Measurements from ENCODE around the gene R3HDM1. TPM values are rescaled to one million over a fixed set of nuclear protein-coding genes. Genes with fewer than 3 reads are reported as not detected.
A peak's percentile ranks its signal among the peaks of the same experiment; 100 is the strongest.

The R3HDM1 gene
- total RNA-seq, 6 experiments from 2014 or later = 8.0 to 17.8 (median 12.2) TPM

DNA sequence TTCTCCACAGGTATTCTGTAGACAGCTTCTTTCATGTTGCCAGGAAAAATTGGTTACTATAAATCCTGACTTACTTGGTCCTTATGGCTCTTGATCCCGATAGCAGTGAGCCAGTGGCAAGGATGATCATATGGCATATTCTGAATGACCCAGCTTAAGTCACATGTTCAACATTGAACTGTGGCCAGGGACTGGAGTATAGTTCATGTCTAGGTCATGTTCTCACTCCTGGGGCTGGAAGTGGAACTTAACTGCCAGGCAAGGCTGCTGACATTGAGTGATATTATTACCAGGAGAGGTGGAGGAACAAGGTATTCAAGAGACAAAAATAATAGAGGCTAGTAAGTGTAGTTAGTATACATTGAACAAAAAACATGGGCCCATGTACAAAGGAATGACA lies 26.2 kb downstream of the R3HDM1 start:
- Histone ChIP-seq H3K4me1 (peaks cover 0 to 10% (median 0%) of the 10 kb centered on the region in 4 donors), H3K36me3 (no peaks in the 10 kb centered on the region), H3K27me3 (no peaks in the 10 kb centered on the region), H3K9me3 (no peaks in the 10 kb centered on the region), H3K4me3 (no peak overlapping the region), H3K27ac (no peak overlapping the region)
- intact Hi-C loops (cut with DNase I) = no loop called here
- ATAC-seq (peak; percentile 40 to 82 (median 66)), DNase-seq (no peak)
- TF ChIP-seq, protein P1, sequence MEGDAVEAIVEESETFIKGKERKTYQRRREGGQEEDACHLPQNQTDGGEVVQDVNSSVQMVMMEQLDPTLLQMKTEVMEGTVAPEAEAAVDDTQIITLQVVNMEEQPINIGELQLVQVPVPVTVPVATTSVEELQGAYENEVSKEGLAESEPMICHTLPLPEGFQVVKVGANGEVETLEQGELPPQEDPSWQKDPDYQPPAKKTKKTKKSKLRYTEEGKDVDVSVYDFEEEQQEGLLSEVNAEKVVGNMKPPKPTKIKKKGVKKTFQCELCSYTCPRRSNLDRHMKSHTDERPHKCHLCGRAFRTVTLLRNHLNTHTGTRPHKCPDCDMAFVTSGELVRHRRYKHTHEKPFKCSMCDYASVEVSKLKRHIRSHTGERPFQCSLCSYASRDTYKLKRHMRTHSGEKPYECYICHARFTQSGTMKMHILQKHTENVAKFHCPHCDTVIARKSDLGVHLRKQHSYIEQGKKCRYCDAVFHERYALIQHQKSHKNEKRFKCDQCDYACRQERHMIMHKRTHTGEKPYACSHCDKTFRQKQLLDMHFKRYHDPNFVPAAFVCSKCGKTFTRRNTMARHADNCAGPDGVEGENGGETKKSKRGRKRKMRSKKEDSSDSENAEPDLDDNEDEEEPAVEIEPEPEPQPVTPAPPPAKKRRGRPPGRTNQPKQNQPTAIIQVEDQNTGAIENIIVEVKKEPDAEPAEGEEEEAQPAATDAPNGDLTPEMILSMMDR (IDR thresholded peaks at IDR 0.05) = no peak
- no peak for TF ChIP-seq POLR2A (IDR thresholded peaks at IDR 0.05)
- WGBS (ENCODE audit: insufficient coverage, low coverage, low lambda C conversion rate, missing lambda C conversion rate) = 46% methylated on average over 1 of the region's 1 CpG

DNA sequence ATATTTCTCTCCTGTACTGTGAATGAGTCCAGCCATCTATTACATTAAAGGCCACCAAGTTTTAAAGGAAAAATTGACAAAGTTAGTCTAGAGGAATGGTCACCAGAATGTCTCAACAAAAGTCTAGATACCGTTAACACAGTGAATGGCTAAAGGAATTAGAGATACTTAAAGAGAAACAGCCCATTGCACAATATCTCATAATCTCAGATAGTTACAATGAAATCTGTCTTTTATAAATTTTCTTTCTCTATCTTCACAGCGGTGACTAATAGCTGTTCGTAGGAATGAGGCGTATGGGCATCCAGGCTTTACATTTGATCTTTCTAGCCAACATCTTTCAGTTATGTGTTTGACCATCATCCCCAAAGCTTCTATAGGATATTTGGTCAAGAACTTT lies 30.6 kb downstream of the R3HDM1 start:
- ATAC-seq = no peak
- Histone ChIP-seq H3K9me3 (no peaks in the 10 kb centered on the region), H3K27me3 (no peaks in the 10 kb centered on the region), H3K27ac (no peak overlapping the region), H3K36me3 (no peaks in the 10 kb centered on the region), H3K4me3 (no peak overlapping the region), H3K4me1 (peaks cover 0 to 10% (median 0%) of the 10 kb centered on the region in 4 donors)
- no peak for DNase-seq
- intact Hi-C loops (cut with DNase I) = no loop called here
- TF ChIP-seq POLR2A (IDR thresholded peaks at IDR 0.05) = no peak
- TF ChIP-seq, protein P1 (IDR thresholded peaks at IDR 0.05) = no peak
- 100% methylated on average over 4 of the region's 4 CpGs for WGBS (ENCODE audit: insufficient coverage, low coverage, low lambda C conversion rate, missing lambda C conversion rate)

DNA sequence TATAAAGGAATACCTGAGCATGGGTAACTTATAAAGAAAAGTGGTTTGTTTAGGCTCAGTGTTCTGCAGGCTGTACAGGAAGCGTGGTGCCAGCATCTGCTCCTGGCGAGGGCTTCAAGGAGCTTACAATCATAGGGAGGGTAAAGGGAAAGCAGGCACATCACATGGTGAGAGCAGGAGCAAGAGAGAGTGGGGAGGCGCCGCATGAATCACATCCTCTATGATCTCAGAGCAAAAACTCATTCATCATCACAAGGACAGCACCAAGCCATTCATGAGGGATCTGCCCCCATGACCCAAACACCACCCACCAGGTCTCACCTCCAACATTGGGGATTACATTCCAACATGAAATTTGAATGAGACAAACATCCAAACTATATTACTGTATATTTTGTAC lies 32.5 kb downstream of the R3HDM1 start:
- Histone ChIP-seq H3K36me3 (no peaks in the 10 kb centered on the region), H3K9me3 (no peaks in the 10 kb centered on the region), H3K4me3 (no peak overlapping the region), H3K27me3 (no peaks in the 10 kb centered on the region), H3K27ac (no peak overlapping the region), H3K4me1 (no peaks in the 10 kb centered on the region)
- DNase-seq (no peak), ATAC-seq (no peak)
- WGBS (ENCODE audit: insufficient coverage, low coverage, low lambda C conversion rate, missing lambda C conversion rate) = 97% methylated on average over 4 of the region's 4 CpGs
- intact Hi-C loops (cut with DNase I) = no loop called here
- TF ChIP-seq, protein P1 (IDR thresholded peaks at IDR 0.05) = no peak
- TF ChIP-seq POLR2A (IDR thresholded peaks at IDR 0.05) = no peak

DNA sequence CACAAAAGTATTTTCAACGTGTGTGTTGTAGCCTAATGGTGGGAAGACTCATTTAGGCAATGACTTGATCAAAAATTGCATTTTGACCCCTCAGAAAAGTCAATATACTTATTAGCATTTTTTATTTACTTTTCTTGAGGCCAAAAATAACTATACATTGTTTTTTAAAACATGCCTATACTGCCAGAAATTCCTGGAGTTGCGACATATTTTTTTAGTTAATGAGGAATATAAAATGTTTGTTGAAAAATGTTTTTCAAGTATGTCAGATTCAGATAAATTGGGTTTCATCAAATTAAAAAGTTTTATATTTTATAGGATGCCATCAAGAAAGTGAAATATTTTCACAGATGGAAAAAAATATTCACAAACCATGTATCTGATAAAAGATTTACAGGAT lies 39.6 kb downstream of the R3HDM1 start:
- TF ChIP-seq, protein P1 (IDR thresholded peaks at IDR 0.05) = no peak
- TF ChIP-seq POLR2A (IDR thresholded peaks at IDR 0.05) = no peak
- intact Hi-C loops (cut with DNase I) = no loop called here
- ATAC-seq (no peak), DNase-seq (no peak)
- H3K27me3 ChIP-seq = no peaks in the 10 kb centered on the region
- no peak overlapping the region for H3K27ac ChIP-seq
- H3K36me3 ChIP-seq = no peaks in the 10 kb centered on the region
- WGBS (ENCODE audit: insufficient coverage, low coverage, low lambda C conversion rate, missing lambda C conversion rate) = 72% methylated on average over 2 of the region's 2 CpGs
- H3K9me3 ChIP-seq = no peaks in the 10 kb centered on the region
- no peaks in the 10 kb centered on the region for H3K4me1 ChIP-seq
- no peak overlapping the region for H3K4me3 ChIP-seq

DNA sequence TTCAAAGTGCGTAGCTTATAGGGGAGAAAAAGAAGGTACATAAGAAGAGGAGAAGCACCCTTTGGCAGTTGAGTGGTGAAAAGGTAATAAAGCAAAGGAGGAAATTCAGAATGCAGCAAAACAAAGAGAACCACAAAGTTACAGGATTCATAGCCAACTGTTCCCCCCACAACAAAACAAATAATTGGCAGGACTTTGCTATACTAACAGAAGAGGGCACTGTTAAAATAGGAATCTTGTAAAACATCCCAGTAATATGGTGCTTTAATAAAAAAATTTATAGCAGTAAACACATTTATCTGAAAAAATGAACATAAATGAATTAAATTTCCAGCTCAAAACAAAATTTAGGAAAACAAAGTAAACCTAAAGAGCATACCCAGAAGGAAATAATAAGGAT lies 42.3 kb downstream of the R3HDM1 start:
- no peak for DNase-seq

More for the DNA sequence above, 42.3 kb downstream of the R3HDM1 start:
- H3K27ac ChIP-seq = no peak overlapping the region
- H3K9me3 ChIP-seq = no peaks in the 10 kb centered on the region
- no peak for ATAC-seq
- no peak overlapping the region for H3K4me3 ChIP-seq
- H3K4me1 ChIP-seq = no peaks in the 10 kb centered on the region
- intact Hi-C loops (cut with DNase I) = no loop called here
- no peak for TF ChIP-seq POLR2A (IDR thresholded peaks at IDR 0.05)
- TF ChIP-seq, protein P1 (IDR thresholded peaks at IDR 0.05) = peak; percentile 9 to 35 (median 27)
- 100% methylated on average over 1 of the region's 1 CpG for WGBS (ENCODE audit: insufficient coverage, low coverage, low lambda C conversion rate, missing lambda C conversion rate)
- no peaks in the 10 kb centered on the region for H3K36me3 ChIP-seq
- H3K27me3 ChIP-seq = no peaks in the 10 kb centered on the region

Measured in right lobe of liver (tissue), 6 donors.